Caco-2 (cell line): Measurements from ENCODE around the gene UFD1. TPM values are rescaled to one million over a fixed set of nuclear protein-coding genes. Genes with fewer than 3 reads are reported as not detected.

Experiments
- BruUV-seq: library from RNA; stranded (reverse); fragments of 400-500 nt; replicated peaks from 2 replicates; lab custom pipeline; 2021; lab: Mats Ljungman, UMichigan
- CTCF ChIA-PET: fragments of 300-600 bp; sonication (Branson Sonifier 250); formaldehyde crosslinking; loops from one replicate; lab custom pipeline; 2022; ENCODE audit warnings: antibody characterized with exemption; lab: Charles Lee
- POLR2A ChIA-PET: fragments of 300-600 bp; sonication (Branson Sonifier 250); formaldehyde crosslinking; loops from one replicate; lab custom pipeline; 2022; ENCODE audit warnings: antibody characterized with exemption; lab: Charles Lee
- DNase-seq, 2 experiments: peaks; one replicate each; pipeline versions ENCODE4 v3.0.0 to v3.0.0-alpha.2; 2020 to 2022
- H3K27me3 ChIP-seq: replicated peaks from 2 replicates; pipeline ENCODE4 v1.6.0; 2011; ENCODE audit warnings: low read length; ENCODE audit not compliant: control insufficient read depth, insufficient read depth
- H3K36me3 ChIP-seq: 2 replicates; pipeline ENCODE4 v1.5.1; 2011; ENCODE audit warnings: low read length; ENCODE audit not compliant: control insufficient read depth, insufficient read depth
- H3K4me1 ChIP-seq: fragments of 250-450 bp; sonication (Bioruptor Pico); 2 replicates; pipeline ENCODE4 v1.5.1; 2020; ENCODE audit warnings: mild to moderate bottlenecking
- H3K4me3 ChIP-seq: 2 replicates; pipeline ENCODE4 v1.5.1; 2011; ENCODE audit warnings: low read depth, mild to moderate bottlenecking, control low read depth, low read length
- H3K9me3 ChIP-seq: fragments of 250-450 bp; sonication (Bioruptor Pico); 2 replicates; pipeline ENCODE4 v1.5.1; 2020; ENCODE audit warnings: mild to moderate bottlenecking, moderate library complexity
- H3K27ac Mint-ChIP-seq: one replicate; pipeline ENCODE4 v1.8.0; 2022; ENCODE audit warnings: mixed read lengths; ENCODE audit not compliant: unreplicated experiment
- H3K27me3 Mint-ChIP-seq: one replicate; pipeline ENCODE4 v1.8.0; 2022; ENCODE audit warnings: mixed read lengths; ENCODE audit not compliant: insufficient read depth, unreplicated experiment
- H3K36me3 Mint-ChIP-seq: one replicate; pipeline ENCODE4 v1.8.0; 2022; ENCODE audit warnings: mild to moderate bottlenecking, mixed read lengths; ENCODE audit not compliant: insufficient read depth, unreplicated experiment
- H3K4me1 Mint-ChIP-seq: one replicate; pipeline ENCODE4 v1.8.0; 2022; ENCODE audit warnings: low read depth, mixed read lengths; ENCODE audit not compliant: unreplicated experiment
- H3K4me3 Mint-ChIP-seq: one replicate; pipeline ENCODE4 v1.8.0; 2022; ENCODE audit warnings: mild to moderate bottlenecking, moderate library complexity, mixed read lengths; ENCODE audit not compliant: unreplicated experiment
- H3K9me3 Mint-ChIP-seq: one replicate; pipeline ENCODE4 v1.8.0; 2022; ENCODE audit warnings: mixed read lengths; ENCODE audit not compliant: unreplicated experiment
- intact Hi-C: fragments of 100-400 bp; cut with micrococcal nuclease; formaldehyde crosslinking; loops from one replicate; pipeline ENCODE4 v1.10.0; 2022; ENCODE audit not compliant: unreplicated experiment
- total RNA-seq: library from RNA; stranded (reverse); gene quantifications from 2 replicates; pipeline ENCODE4 v1.2.3, GENCODE V29; 2022
- TF ChIP-seq, protein P1 (sequence below), 2 experiments: fragments of 200-600 bp in 1 of 2; IDR thresholded peaks; 1 replicate in 1 of 2; 2 replicates in 1 of 2; pipeline versions ENCODE4 v1.5.1 to v1.8.0; 2011 to 2022; ENCODE audit warnings: antibody characterized with exemption in 1 of 2, control low read depth in 1 of 2, inconsistent platforms in 1 of 2, low read depth in 1 of 2, low read length in 1 of 2, mild to moderate bottlenecking in 1 of 2, moderate library complexity in 1 of 2; ENCODE audit not compliant: insufficient read depth in 1 of 2, severe bottlenecking in 1 of 2, unreplicated experiment in 1 of 2

Gene UFD1
- total RNA-seq, 1 experiment from 2014 or later, result 102 TPM

DNA sequence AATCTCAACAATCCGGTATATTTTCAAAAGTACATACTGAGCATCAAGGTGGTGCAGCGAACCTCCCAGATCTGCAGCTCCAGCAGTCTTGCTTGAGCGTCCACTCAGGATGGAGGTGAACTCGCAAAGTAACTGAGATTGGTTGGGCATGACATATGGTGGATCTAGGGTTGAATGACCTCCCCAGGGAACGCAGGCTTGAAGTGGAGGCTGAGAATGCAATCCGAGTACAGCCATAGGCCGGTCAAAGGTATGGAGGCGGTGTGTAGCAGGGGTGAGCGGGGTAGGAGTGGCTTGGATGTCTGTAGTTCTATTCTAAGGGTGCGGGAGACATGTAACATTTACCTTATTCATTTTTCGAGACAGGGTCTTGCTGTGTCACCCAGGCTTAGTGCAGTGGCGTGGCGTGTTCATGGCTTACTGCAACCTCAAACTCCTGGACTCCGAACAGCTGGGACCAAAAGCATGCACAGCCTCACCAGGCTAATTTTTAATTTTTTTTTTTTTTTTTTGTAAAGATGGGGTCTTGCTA is 30.9 kb downstream of the UFD1 start:
- no peaks in the 10 kb centered on the region for H3K9me3 ChIP-seq
- TF ChIP-seq, protein P1, sequence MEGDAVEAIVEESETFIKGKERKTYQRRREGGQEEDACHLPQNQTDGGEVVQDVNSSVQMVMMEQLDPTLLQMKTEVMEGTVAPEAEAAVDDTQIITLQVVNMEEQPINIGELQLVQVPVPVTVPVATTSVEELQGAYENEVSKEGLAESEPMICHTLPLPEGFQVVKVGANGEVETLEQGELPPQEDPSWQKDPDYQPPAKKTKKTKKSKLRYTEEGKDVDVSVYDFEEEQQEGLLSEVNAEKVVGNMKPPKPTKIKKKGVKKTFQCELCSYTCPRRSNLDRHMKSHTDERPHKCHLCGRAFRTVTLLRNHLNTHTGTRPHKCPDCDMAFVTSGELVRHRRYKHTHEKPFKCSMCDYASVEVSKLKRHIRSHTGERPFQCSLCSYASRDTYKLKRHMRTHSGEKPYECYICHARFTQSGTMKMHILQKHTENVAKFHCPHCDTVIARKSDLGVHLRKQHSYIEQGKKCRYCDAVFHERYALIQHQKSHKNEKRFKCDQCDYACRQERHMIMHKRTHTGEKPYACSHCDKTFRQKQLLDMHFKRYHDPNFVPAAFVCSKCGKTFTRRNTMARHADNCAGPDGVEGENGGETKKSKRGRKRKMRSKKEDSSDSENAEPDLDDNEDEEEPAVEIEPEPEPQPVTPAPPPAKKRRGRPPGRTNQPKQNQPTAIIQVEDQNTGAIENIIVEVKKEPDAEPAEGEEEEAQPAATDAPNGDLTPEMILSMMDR (IDR thresholded peaks at IDR 0.05; ENCODE audit: insufficient read depth in 1 of 2, low read depth in 1 of 2, low read length in 1 of 2, severe bottlenecking in 1 of 2, unreplicated experiment in 1 of 2), result no peak
- ChIA-PET CTCF (no interaction called here), POLR2A (interaction anchor here (1.9 kb wide), 1 partner anchor 31 kb away, joined by 10 read pairs; the partner anchor contains the start of gene CDC45)
- Mint-ChIP-seq H3K27me3 (no peaks in the 10 kb centered on the region), H3K36me3 (peaks cover 48% of the 10 kb centered on the region), H3K9me3 (no peaks in the 10 kb centered on the region), H3K27ac (peak overlapping the region; percentile 76), H3K4me1 (peaks cover 17% of the 10 kb centered on the region), H3K4me3 (peak overlapping the region; percentile 81)
- peaks cover 2% of the 10 kb centered on the region; the same call in 1 of the 2 replicates for H3K36me3 ChIP-seq
- H3K4me3 ChIP-seq, result peak overlapping the region; percentile 76
- BruUV-seq, result no TSS peak
- H3K27me3 ChIP-seq, result no peaks in the 10 kb centered on the region
- H3K4me1 ChIP-seq, result no peaks in the 10 kb centered on the region
- intact Hi-C loops, result no loop called here
- DNase-seq, result peak; percentile 63 to 66

DNA sequence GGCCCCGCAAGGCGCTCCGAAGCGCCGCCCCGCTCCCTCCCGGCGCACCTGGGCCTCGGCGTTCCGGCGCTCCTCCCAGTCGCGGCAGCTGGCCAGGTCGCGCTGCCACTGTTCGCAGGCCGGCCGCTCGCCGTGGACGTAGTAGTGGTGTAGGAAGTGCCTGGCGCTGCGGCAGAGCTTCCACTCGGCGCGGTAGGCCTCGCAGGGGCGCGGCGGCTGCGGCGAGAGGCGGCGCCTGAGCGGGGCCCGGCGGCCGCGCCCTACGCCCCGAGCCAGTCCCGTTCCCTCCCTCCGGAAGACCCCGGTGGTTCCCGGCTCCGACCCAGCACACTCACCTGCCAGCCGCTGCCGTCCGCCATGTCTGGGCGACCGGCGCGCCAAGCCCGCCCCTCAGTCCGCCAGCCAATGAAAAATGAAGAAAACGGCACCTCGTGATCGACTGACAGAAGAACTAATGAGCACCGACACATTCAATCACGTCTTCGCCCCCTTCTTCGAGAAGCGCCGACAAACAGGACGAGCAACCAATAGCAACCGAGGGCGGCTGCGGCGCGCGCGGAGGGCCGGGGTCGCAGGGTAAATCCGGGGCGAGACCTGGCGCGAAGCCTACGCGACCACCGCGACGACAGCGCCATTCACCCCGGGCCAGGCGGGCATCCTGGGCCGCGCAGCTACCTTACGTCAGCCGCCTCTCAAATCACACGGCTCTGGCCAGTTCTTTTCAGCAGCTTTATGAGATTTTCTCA is 31.5 kb downstream of the UFD1 start, which contains the start of gene C22orf39:
TSS of gene C22orf39 (minus strand) at position 382 of the 746 bp plus-strand sequence. CDS start at position 359, 23 bp downstream.
- intact Hi-C loops, result loop anchor here (1.0 to 2.0 kb wide), 3 partner anchors 15 to 183 kb away; partner anchors contain the start of genes CDC45, MRPL40 and UFD1
- BruUV-seq, result no TSS peak
- peaks cover 42% of the 10 kb centered on the region for H3K36me3 Mint-ChIP-seq

More for the DNA sequence above, 31.5 kb downstream of the UFD1 start, which contains the start of gene C22orf39:
- Mint-ChIP-seq H3K27ac (peak within 1 kb of the TSS; percentile 76), H3K9me3 (no peaks in the 10 kb centered on the region), H3K4me1 (peaks cover 17% of the 10 kb centered on the region), H3K27me3 (no peaks in the 10 kb centered on the region), H3K4me3 (peak within 1 kb of the TSS; percentile 81)
- peak; percentile 93 to 94 for DNase-seq
- peaks cover 2% of the 10 kb centered on the region; the same call in 1 of the 2 replicates for H3K36me3 ChIP-seq
- no peaks in the 10 kb centered on the region for H3K4me1 ChIP-seq
- TF ChIP-seq, protein P1 (IDR thresholded peaks at IDR 0.05; ENCODE audit: insufficient read depth in 1 of 2, low read depth in 1 of 2, low read length in 1 of 2, severe bottlenecking in 1 of 2, unreplicated experiment in 1 of 2), result no peak
- CTCF ChIA-PET, result no interaction called here
- H3K4me3 ChIP-seq, result peak within 1 kb of the TSS; percentile 76
- POLR2A ChIA-PET, result interaction anchor here (0.9 to 1.9 kb wide), 4 partner anchors 16 to 541 kb away, joined by 3 to 10 read pairs (median 6); partner anchors contain the start of genes CDC45, DGCR6, HIRA and MRPL40
- no peaks in the 10 kb centered on the region for H3K9me3 ChIP-seq
- H3K27me3 ChIP-seq, result no peaks in the 10 kb centered on the region
